Measurements from ENCODE around the gene LIAS.
A peak's percentile ranks its signal among the peaks of the same experiment; 100 is the strongest.
"Not testable (repeated sequence)": the region's sequence is repeated elsewhere in the genome, so short reads cannot be mapped to it uniquely, and the experiment has no call there.

LIAS gene

GRCh38 chr4:39458505-39459300 lies at the start of gene LIAS, which contains the start of gene RPL9:
LIAS (plus strand) TSS chr4:39459056; CDS start chr4:39459118, 62 bp downstream.
RPL9 (minus strand) TSS chr4:39458922; CDS start chr4:39458439, 483 bp downstream.
- DNase-seq = peak; percentile 91 to 96 (median 92)

DNA sequence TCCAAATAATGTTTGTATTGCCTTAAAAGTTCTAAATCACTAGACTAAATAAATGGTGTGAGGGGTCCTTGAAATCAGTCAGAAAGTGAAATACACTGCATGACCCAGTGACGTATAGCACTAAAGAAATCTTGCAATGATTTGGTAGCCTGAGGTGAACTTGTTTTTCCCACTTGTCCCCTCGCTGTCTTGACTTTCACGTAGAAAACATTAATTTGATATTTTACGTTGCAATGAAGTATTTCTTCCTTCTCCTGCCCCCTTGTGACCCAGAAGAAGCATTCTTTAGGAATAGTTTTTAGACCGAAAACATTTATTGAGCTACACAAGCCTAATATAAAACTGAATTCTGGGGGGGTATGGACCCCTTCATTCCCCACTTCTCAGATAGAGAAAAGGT lies 48.4 kb upstream of the LIAS start:
- peak in 1 of 6 experiments; percentile 3 for DNase-seq

DNA sequence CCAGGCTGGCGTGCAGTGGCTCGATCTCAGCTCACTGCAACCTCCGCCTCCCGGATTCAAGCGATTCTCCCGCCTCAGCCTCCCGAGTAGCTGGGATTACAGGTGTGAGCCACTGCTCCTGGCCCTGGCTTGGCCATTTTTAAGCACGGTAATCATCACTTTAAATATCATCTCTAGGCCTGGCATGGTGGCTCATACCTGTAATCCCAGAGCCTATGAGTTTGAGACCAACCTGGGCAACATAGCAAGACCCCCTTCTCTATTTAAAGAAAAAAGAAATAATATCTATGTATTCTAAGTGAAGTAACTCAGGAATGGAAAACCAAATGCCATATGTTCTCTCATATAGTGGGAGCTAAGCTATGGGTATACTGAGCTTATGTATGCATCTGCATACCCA lies 47.3 kb upstream of the LIAS start:
- DNase-seq = not testable (repeated sequence)

DNA sequence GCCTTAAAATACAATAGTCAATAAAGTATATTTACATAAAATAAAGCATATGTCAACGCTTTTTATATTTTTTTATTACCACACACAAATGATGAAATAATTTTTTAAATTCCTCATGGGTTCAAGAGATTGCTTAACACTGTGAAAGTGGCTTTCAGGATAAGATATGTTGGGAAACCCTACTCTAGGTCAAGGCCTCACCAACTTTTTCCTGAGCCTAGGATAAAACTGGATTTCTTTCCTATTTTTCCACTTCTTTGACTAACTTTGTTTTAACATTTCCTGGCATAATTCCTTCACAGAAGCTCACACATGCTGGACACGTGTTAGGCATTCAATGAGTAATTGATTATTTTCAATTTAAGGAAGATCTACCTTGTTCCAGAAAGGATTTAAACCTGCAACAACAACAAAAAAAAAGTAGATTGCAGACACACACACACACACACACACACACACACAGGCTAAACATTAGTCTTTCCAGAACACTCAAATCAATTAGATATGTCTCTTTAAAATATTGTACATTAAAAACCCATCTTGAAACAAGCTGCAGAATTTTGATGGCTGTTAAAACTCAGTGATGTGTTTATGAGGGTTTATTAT lies 43.1 kb upstream of the LIAS start:
- no peak for DNase-seq

GRCh38 chr4:39422247-39422646 lies 36.6 kb upstream of the LIAS start:
- no peak for DNase-seq

- DNase-seq = not testable (repeated sequence)
These were observed 33.6 kb upstream of the LIAS start for GRCh38 chr4:39425297-39425696.

DNA sequence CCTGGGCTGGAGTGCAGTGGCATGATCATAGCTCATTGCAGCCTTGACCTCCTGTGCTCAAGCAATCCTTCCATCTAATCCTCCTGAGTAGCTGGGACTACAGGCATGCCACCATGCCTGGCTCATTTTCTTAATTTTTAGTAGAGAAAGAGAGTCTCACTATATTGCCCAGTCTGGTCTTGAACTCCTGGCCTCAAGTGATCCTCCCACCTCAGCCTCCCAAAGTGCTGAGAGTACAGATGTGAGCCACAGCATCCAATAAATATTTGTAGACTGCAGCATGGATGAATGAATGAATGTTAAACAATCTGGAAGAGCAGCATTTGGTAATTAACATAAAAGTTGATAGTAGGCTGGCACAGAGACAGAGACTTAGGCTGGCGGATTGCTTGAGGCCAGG lies 32.1 kb upstream of the LIAS start:
- DNase-seq = no peak

DNA sequence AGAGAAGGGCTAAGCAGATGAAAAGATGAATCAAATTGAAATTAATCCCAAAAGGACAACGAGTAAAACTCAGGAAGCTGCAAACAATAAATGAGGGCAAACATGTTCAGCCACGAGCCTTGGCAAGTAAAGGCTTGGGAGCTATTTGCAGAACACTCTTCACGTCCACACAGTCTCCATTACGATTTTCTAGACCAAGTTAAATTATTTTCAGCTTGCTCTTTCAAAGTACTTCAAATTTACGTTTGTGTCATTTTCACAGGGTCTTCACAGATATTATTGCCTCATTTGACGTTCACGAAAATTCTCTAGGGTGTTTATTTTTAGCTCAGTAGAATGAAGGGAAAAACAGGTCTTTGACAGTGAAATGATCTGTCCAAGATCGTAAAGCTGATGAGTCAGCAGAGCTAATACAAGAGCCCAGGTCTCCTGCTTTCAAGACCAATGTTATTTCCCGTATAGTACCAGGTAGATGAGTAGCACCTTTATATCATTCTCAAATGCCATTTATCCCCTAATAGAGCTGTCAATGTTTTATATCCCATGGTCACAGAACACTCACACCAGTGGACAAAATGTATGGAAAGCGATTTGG lies 31.2 kb upstream of the LIAS start:
- DNase-seq = no peak

DNA sequence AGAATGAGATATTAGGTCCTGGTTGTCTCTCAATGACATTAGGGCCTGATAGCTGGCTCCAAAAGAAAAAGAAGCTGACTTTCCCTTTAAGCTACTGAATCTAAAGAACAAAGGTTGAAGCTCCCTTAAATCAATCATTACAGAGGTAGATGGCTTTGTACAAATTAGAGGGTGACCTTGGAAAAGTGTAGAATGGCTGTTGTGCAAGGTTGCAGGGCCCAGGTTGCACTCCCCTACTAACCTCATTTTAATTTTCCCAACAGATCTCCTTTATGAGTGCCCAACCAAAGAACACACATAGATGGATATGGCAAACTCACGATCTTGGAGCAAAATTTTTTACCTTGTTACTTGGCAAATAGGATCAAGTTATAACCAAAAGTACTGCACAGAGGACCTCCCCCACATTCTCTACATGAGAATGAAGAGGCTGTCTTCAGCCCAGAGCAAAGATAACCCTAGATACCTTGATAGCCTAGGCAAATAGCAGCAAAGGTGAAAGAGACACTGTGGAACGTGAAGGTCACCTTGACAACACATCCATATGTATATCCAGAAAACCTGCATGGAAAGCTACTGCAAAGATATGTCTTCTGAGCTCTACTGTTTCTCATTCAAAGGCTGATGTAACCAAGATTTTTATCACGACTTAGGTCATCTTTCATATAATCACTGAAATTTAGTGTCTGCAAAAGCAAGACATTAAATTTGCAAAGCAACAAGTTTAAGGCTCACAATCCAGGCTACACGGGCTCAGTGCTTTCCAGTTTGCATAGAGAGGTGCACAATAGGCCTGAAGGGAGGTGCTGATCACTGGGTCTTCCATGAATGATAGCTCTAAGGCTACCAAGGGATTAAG lies 29.2 kb upstream of the LIAS start:
- DNase-seq = no peak

- no peak for DNase-seq
These were observed 24.9 kb upstream of the LIAS start for GRCh38 chr4:39433878-39434492.

- DNase-seq = no peak
These were observed 22.9 kb upstream of the LIAS start for GRCh38 chr4:39435659-39436563.

DNA sequence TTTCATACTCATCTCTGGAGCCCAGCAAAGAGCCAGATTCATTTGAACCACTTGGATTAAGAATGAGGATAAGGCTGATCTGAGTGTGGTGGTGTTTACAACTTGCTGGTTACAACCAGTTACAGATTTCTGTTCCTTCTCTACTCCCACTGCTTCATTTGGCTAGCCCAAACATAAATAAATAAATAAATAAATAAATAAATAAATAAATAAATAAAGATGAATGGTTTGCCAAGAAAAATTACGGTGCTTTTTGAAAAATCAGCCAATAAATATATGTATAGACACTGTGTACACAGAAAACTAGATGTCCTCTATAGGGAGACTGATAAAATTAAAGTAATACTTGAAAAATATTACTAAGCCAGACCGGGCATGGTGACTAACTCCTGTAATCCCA lies 17.3 kb upstream of the LIAS start:
- no peak for DNase-seq

GRCh38 chr4:39442998-39443397 lies 15.9 kb upstream of the LIAS start:
- DNase-seq = no peak

- no peak for DNase-seq
These were observed 12.4 kb upstream of the LIAS start for GRCh38 chr4:39446483-39446841.

GRCh38 chr4:39446842-39447573 lies 11.8 kb upstream of the LIAS start:
- DNase-seq = peak in 4 of 6 experiments; percentile 11 to 42 (median 28)

DNA sequence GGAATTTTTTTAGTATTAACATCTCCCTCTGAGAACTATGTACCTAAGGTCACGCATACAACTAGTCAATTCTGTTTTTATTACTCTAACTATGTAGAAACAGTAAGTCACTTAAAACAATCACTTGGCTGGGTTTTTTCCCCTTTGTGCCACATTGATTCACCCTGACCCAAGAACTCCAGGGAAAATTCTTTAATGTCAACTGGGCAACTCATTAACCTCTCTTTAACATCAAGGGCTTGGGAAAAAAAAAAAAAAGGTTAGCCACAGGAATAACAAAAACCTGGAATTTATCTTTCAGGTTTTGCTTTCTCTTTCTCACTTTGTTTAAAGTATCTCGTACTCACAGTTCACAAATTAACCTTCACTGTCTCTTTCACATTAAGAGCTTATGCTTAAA lies 8.2 kb upstream of the LIAS start:
- DNase-seq = no peak

GRCh38 chr4:39451423-39452023 lies 7.3 kb upstream of the LIAS start:
- DNase-seq = no peak

GRCh38 chr4:39452153-39452859 lies 6.5 kb upstream of the LIAS start:
- no peak for DNase-seq

DNA sequence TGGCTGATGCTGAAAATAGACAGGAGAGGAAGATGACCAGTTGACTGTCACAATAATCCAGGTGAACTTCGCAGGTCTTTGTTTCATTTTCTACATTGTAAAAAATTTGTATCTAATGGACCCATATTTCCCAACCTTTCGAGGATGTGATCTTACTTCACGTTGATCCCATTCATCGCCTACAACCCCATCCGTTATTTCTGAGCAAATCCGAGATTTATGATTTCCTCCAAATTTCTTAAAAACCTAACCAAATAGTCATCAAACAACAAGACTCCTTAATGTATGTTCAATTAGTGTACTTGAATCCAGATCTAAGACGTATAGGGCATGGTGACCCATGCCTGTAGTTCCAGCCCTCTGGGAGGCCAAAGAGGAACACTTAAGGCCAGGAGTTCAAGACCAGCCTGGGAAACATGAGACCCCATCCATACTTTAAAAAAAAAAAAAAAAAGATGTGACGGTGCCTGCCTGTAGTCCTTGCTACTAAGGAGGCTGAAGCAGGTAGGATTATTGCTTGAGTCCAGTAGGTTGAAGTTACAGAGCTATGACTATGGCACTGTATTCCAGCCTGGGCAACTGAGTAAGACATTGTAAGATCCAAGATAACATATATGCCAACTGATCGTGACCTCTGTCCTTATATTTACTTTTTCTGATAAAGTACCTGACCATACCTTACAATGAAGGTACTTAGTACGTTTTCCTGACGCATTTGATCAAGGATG lies 5.8 kb upstream of the LIAS start:
- peak in 1 of 6 experiments; percentile 12 for DNase-seq
